Inflammatory macrophage treated with lipopolysaccharide for 4 hours (primary cell): ENCODE results near the gene CAVIN2.
A peak's percentile ranks its signal among the peaks of the same experiment; 100 is the strongest.

Source experiments
- DNase-seq: peaks from one replicate; pipeline ENCODE4 v3.0.0-alpha.2; 2020

Gene CAVIN2

DNA sequence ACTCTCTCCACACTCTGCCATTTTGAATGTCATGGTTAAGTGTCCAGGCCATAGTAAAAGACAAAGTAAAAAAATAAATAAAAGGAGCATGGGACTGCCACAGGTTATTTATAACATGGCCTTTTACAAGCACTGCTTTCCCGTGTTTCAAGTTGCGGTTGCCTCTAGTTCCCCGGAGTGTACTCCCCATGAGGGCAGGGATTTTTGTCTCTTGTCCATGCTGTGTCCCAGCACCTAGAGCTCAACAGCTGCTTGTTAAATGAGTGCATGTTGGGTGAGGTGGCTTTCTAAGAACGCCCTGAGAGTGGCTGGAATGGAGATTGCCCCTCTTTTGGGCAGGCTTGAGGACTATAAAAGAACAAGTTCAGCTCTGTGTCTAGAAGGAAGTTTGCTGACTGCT is 8.4 kb downstream of the CAVIN2 start:
- no peak for DNase-seq

DNA sequence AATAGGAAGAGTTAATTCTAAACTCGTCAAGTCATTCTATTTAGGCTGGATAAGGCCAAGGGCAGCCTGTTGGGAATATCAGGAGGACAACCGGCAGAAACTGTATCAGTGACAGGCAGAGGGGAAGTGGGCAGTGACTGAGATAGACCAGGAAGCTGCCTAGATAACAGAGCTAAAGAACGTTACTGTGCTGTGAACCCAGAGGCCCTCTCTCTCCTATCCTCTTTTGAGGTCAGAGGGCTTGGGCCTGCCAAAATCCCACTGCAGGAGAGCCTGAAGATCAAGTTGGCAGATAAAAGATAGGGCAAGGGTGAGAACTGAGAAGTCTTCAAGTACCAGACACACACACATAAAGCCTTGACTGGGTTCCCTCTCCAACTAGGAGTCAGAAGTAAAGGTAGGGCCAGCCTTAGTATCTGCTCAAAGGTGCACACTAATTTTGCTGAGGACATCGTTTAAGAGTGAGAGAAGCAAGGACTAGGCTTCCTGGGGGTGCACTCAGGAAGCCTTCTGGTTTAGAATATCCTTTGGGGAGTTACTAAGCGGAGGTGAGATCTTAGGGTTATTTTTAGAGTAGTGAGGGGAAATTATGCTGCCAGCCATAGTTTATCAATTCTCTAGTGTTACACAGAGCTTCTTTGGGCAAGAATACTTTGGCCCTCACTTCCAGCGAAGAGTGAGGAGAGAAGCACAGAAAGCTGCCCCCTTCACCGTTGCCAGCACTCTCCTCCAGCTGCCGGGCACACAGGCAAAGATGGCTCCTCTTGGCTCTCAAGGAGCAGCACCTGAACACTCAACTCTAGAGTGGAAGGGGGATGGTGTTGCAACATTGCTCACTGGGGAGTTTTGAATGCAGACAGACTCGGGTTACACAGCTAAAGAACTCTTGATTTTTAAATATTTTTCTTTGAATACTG is 9.8 kb downstream of the CAVIN2 start:
- no peak for DNase-seq

DNA sequence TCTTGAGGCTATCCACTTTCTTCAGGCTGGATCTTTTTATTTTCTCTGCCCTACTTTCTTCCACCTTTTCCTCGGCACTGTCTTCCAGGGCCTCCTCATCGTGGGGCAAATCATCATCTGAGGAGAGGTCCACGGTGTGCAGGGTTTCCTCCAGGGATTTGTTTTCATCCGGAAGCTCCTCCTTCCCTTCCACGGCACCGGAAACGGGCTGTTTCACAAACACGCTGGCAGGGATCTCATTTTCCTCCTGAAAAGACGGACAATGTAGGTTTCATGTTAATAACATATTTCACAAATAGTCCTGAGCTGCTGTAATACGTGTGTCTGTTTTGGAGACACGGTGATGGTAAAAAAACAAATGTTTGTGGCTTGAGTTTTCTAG is 10.4 kb downstream of the CAVIN2 start:
- no peak for DNase-seq

DNA sequence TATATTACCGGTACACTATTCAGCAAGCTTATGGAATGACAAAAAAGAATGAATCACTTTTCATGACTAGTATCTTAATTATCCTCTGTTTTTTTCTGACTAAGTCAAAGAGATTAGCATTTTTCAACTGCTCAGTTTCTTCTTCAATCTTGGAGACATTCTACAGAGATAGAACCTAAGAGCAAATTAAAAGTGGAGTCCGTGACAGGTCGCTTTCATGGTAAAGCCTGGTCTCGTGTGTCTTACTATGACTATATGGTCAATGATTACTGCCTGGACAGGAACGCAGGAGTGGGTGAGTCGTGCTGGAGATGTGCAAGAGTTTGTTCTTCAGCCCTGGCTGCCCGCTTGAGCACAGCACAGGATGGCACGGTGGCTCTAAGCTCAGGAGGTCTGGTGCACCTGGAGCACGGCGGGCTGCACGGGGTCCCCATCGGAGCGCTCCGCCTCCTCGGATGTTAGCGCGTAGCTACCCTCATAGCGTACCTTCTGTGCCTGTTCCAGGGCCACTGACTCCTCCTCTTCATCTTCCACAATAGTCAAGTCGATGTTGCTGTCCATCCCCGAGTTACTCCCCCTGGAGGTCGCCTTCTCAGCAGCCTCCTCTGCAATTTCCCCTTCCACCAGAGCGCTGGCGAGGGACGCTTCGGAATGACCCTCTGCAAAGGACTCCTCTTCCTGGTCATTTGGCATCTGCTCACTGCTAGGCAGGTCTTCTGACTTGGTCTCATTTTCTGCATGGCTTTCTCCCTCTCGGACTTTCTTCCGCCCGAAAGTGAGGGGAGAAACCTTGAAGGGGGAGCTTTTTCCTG is 11.1 kb downstream of the CAVIN2 start:
- no peak for DNase-seq

DNA sequence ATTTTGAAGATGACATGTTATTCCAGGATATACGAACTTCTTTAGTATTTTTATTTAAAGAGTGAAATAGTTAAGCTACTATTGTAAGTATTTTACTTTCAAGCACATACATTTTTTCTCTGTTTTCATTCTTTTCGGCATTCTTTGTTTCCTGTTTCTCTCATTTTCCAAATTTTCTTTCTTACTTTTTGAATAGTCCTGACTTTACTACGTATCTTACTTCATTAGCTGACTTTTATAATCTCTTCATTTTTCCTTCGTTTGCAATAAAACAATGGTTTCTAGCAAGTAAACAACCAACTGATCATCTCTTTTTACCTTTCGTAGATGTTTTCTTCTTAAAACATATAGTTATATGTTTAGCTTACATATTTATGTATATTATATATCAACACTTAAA is 11.8 kb downstream of the CAVIN2 start:
- DNase-seq, result no peak

DNA sequence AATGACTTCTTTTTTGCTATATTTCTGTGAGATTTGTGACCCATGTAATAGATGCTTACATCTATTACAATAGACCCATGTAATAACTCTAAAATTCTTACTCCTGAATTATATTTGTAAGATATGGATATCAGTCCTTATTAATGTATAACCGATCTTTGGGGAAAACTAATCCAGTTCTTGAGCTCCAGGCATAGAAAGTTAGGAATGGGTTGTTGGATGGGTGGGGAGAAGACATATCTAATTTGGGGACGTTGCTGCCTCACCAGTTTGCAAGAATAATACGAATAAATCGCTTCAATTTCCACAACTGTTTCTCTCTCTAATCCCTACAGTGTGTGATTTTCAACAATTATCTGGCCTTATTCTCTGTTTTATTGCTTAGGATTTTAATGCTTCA is 13.5 kb downstream of the CAVIN2 start:
- DNase-seq, result no peak

DNA sequence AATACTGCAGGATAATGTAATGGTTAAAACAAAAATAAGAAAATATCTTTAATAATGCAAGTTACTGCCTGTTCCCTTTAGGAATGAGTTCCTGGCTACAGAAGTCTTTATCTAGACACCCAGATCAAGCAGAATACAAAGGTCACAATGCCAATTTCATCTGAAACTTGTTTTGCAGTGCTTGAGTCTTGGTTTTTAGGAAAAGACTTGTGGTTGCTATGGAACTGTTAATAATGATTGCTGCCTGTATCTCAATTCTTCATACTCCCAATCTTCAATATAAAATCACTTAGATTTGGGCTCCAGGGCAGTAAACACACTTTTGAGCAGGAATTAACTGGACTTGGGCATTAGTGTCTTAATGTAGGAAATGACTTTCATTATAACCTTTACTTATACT is 14.2 kb downstream of the CAVIN2 start:
- no peak for DNase-seq

DNA sequence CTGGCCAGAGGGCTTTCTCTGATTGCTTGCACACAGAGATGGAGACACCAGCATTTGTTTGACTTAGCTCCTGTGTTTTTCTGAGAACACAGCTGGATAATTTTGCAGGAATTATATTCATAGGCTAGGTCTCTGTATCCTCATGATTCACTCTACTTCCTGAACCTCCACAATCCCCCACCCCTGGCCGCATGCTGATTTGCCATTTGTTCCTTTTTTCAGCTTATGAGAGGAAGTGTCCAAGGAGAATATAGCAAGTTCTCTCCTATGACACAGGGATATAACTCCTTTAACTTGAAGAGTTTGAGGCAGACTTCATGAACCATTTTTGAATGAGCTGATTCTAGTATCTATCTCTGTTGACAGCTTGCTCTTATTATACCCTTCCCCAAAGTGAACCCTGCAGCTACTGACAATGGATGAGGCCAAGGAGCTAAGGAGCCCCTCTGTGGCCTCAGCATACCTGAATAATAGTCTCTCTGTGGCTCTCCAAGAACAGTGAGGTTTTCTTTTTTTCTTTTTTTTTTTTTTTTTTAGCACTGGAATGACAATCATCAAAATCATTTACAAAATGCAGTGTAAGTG is 15.4 kb downstream of the CAVIN2 start:
- DNase-seq, result peak; percentile 33

DNA sequence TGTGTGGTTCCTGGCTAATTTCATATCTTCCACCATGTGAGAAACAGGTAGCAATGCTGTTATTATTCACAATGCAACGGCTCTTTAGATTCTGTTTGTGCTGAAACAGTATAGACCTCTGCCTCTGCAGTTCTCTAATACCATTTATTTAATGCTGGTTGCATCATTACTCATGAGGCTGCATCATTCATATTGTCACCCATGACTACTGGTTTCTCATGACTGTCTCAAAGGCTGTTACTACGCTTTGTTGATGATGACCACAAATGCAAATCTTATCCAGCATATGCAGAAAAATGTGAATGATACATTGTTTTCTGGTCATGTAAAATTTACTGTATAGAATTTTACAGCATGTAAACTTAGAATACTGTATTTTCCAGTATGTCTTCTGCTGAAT is 22.5 kb downstream of the CAVIN2 start:
- DNase-seq, result peak; percentile 35

DNA sequence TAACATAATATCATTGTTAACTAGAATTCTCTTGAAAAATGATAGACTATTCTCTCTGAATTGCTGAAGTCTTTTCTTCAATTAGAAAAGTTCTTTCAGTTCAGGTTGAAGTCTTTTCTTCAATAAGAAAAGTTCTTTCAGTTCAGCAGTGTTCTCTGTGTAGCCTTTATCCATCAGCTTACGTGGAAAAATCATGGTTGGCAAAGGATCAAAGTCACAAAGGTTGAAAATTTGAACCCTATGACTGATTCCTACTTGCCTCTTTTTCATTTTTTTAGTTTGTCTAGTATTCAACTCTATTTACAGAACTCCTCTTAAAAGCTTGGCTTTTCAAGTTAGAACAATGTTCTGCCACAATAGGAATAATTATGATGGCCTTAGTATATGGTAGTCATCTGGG is 25.8 kb downstream of the CAVIN2 start:
- no peak for DNase-seq

DNA sequence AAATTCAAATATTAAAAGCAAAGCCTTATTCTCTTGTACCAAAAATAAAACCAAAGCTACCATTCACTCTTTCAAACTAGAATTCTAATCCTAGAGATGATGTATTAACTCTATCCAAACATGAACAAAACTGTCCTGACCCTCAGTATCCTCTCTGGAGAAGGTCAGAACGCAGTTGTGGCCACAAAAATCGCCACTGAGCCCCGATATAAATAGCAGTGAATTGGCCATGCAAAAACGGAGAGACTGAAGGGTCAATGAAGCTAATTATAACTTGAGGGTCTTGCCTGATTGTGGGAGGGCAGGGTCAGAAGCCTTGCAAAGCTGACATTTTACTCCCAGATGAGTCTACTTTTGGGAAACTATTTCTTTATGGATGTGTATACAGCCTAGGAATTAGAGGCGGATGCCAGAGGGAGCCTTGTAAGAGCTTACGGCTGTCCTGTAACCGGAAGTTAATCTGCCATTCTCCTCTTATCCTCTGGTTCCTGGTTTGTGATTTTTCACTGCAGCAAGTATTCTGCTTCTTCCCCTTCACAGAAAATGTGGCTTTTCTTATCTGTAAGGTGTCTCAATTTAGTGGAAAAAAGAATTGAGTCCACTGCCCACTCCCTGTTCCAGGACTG is 28.1 kb downstream of the CAVIN2 start:
- DNase-seq, result peak; percentile 30

DNA sequence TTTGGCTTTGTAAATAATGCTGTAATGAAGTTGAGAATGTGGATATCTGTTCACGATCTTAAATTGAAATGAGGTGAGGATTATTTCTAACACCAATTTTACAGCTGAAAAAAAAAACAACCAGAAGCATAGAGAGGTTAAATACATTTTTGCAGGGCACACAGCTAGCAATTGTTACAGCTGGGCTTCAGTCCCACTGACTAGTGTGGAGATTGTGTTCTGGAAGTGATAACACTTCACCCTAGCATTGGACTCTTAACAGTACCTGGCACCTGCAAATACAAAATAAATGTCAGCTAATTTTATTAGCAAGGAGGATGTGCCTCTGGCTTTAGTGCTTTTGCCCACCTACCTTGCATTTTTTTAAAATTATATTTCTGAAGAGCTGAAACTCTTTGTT is 28.8 kb downstream of the CAVIN2 start:
- no peak for DNase-seq

DNA sequence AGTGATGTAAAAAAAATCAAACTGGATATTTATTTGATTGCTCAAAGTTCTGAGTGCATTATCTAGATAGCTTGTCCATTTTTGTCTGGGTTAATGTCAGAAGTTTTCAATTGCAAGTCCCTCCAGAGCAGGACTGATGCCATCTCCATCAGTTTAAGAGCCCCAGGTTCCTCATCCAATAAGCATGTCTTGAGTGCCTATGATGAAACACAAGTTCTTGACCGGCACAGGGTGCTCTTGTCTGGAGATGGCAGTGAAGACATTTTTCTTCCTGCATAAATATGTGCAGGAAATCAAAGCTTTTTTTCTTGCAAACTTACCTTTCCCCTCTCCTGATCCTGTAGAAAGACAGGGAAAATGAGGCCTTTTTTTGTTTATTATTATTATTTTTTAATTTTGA is 31.9 kb downstream of the CAVIN2 start:
- no peak for DNase-seq

DNA sequence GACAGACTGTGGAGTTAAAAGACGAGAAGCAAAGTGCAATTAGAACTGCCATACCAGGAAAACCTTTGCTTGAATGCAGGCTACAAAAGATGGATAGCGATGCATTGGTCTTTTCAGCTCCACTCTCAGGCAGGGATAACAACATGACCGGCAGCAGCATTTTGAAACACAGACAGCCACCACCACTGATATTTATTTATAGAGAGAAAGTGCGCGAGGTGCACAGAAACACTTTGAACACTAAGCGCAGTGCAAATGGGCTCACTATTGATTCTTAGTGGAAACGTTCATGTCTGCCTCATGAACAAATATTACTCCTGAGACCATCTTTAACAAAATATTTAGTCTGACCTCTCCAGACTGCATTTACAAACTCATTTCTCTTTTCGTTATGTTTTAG is 32.9 kb downstream of the CAVIN2 start:
- no peak for DNase-seq

DNA sequence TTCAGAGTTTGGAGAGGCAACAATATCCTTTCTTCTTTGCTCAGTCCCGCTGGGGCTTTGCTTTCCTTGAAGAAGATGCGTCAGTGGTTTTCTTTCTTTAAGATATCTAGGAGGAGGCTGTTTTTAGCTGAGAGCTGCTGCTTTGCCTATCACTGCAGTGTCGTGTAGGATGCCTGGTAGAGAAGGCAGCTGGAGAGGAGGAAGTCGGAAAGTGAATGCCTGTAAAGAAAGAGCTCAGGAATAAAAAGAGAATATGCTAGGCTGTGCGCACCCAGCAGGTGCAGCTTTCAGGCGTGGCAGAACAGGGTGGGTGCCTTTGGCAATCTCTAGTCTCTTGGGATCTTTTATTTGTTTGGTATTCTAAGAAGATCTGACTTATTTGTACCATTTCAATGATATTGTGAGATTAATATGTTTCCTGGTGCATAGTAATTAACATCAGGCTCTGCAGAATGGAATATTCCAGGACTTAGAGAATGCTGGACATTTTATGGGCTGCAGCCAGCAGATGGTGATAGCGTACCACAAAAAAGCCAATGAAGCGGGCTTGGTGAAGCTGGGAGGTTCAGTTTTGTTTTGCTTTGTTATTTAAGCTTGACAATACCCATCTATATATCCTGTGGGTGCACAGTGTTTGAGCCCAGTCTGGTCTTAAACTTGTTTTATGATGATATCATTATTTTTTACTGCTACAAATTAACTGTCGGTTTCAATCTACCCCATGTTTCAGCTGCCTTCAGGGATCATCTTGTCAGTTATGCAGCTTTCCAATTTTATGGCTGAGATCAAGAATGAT is 34.9 kb downstream of the CAVIN2 start:
- peak; percentile 46 for DNase-seq

DNA sequence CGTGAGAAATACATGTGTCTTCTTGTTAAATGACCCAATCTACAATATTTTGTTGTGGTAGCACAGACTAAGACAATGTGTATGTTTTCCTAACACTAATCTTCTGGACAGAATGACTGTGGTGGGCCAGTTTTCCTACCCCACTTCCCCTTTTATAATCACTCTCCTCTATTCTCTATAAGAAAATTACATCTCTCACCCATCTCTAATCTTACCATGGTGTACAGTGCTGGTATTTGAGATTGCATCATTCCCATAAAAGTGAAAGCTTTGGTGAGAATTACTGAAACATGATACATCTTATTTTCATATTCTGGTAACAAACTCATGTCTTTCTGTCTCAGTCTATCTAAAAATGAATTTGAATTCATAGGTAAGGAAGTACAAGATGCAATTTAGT is 40.5 kb downstream of the CAVIN2 start:
- no peak for DNase-seq

DNA sequence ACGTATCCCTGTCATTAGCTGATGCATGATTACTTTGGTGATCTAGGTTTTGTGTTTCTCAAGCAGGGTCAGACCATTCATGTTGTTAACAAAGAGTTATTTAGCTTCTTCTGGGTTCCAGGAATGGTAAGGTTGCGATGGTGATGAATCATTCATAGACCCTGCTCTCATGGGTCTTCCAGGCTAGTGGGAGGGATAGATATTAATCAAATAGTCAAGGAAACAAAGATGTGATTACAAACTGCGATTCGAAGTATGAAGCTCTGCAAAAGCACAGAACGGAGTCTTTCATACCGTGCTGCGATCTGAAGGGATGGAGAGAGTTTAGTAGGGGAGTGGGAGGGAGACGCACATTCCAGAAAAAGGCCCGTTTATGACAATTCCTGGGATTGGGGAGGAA is 42.1 kb downstream of the CAVIN2 start:
- no peak for DNase-seq

DNA sequence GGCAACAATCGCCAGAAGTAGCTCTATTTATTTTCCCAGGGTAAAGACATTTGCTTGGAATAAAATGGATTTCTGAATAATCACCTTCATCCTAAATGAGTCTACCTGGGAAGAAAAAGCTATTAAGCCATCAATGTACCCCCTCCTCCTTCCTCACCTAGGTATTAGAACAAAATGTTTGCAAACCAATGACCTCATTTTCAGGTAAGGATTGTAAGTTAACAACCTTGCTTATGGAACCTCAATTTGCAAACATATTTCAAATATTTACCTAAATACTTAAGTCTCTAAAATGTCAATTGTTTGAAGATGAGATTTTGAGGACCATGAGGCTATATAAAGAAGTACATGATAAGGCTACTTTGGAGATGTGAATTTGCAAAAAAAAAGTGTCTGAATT is 43.9 kb downstream of the CAVIN2 start:
- no peak for DNase-seq

DNA sequence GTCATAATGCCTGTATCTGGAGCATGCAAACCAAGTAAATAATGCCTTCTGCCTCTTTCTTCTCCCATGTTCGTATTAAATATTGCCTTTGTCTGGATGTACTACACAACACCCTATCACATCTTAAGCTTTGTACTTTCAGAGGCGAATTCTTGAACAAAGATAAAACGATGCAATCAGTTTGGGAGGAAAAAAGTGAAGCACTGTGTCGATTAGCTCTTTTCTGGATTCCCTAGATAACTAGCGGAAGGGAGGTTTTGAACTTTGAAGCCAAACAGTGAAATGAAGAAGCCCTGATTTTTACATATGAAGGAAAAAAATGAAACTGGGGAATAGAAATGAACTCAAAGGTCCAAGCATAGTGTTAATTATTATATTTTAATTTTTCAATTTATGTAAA is 44.7 kb downstream of the CAVIN2 start:
- no peak for DNase-seq

DNA sequence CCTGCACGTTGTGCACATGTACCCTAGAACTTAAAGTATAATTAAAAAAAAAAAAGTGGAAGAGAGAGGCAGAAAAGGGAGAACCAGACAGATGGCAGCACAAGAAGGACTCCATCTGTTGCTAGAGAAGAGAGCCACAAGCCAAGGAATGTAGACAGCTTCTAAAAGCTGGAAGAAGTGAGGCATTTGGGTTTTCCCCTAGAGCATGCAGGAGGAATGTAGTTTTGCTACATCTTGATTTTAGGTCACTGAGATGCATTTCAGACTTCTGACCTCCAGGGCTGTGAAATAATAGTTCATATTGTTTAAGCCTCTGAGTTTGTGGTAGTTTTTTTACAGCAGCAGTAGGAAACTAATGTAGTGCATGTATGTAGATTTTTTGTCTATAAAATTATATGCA is 46.0 kb downstream of the CAVIN2 start:
- DNase-seq, result no peak

DNA sequence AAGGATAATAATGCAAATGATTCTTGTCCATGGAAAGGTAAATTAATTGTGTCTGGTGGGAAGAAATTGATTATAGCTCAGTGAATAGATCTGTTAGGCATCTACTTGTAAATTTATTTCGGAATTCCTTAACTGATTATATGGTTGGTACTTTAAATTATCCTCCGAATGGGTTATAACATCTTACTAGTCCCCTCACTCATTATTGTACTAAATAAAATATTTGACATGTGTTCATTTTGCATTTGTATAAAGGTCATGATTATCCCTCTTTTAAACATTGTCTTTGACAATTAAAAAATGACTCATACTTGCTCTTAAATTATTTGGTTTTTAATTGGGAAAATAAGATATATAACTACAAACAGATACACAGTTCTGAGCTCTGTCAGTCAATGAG is 47.4 kb downstream of the CAVIN2 start:
- DNase-seq, result no peak
